Liver (tissue), 9 donors: ENCODE measurements around the gene HARS2. TPM values are rescaled to one million over a fixed set of nuclear protein-coding genes. Genes with fewer than 3 reads are reported as not detected.
A peak's percentile ranks its signal among the peaks of the same experiment; 100 is the strongest.

Experiments
- DNase-seq: peaks from one replicate; pipeline ENCODE4 v3.0.0-alpha.2; 2017; ENCODE audit warnings: low spot score
- H3K27ac ChIP-seq, 2 donors: one replicate each; pipeline ENCODE4 v1.7.0; 2013; ENCODE audit warnings: inconsistent platforms in 2 of 2, low read length in 2 of 2, control low read depth in 1 of 2, low read depth in 1 of 2, mild to moderate bottlenecking in 1 of 2
- H3K27me3 ChIP-seq, 4 donors: one replicate each; pipeline versions ENCODE4 v1.6.1 to v1.7.0; 2013; ENCODE audit warnings: low read length in 3 of 4, inconsistent platforms in 1 of 4, mild to moderate bottlenecking in 1 of 4, moderate library complexity in 1 of 4; ENCODE audit not compliant: control insufficient read depth in 4 of 4, insufficient read depth in 4 of 4
- H3K36me3 ChIP-seq, 4 donors: one replicate each; pipeline versions ENCODE4 v1.6.1 to v1.7.0; 2013; ENCODE audit warnings: low read length in 3 of 4, mild to moderate bottlenecking in 3 of 4, low read depth in 1 of 4, moderate library complexity in 1 of 4; ENCODE audit not compliant: control insufficient read depth in 4 of 4, insufficient read depth in 3 of 4
- H3K4me1 ChIP-seq, 4 donors: one replicate each; pipeline versions ENCODE4 v1.6.1 to v1.7.0; 2013; ENCODE audit warnings: low read length in 3 of 4, mild to moderate bottlenecking in 3 of 4, moderate library complexity in 1 of 4; ENCODE audit not compliant: control insufficient read depth in 4 of 4, insufficient read depth in 4 of 4
- H3K4me3 ChIP-seq, 3 donors: one replicate each; pipeline versions ENCODE4 v1.6.1 to v1.7.0; 2013; ENCODE audit warnings: low read length in 3 of 3, control low read depth in 1 of 3, low read depth in 1 of 3, mild to moderate bottlenecking in 1 of 3
- H3K9ac ChIP-seq, 2 donors: one replicate each; pipeline ENCODE4 v1.7.0; 2013; ENCODE audit warnings: low read length in 2 of 2, mild to moderate bottlenecking in 2 of 2, moderate library complexity in 2 of 2, control low read depth in 1 of 2, low read depth in 1 of 2
- H3K9me3 ChIP-seq, 4 donors: one replicate each; pipeline versions ENCODE4 v1.6.1 to v1.7.0; 2013; ENCODE audit warnings: low read length in 3 of 4; ENCODE audit not compliant: control insufficient read depth in 4 of 4
- ATF3 ChIP-seq: IDR thresholded peaks from 2 replicates; pipeline ENCODE4 v1.6.1; 2016; ENCODE audit warnings: antibody characterized with exemption
- CTCF ChIP-seq: fragments of 150-350 bp; IDR thresholded peaks from 2 replicates; pipeline ENCODE4 v1.5.1; 2017; ENCODE audit warnings: improper control_type of control experiment, low read depth, low read length; ENCODE audit not compliant: missing input control
- EGR1 ChIP-seq, 2 donors: IDR thresholded peaks; 2 replicates each; pipeline ENCODE4 v1.6.1; 2016 to 2018; ENCODE audit warnings: antibody characterized with exemption in 2 of 2, low read depth in 2 of 2
- FOXA1 ChIP-seq: IDR thresholded peaks from 2 replicates; pipeline ENCODE4 v1.6.1; 2016; ENCODE audit warnings: antibody characterized with exemption
- FOXA2 ChIP-seq: IDR thresholded peaks from 2 replicates; pipeline ENCODE4 v1.6.1; 2016; ENCODE audit warnings: antibody characterized with exemption
- GABPA ChIP-seq, 2 donors: IDR thresholded peaks in 1 of 2; conservative IDR thresholded peaks in 1 of 2; 2 replicates each; pipeline ENCODE4 v1.6.1; 2016; ENCODE audit warnings: antibody characterized with exemption in 2 of 2, mild to moderate bottlenecking in 1 of 2, moderate library complexity in 1 of 2
- HNF4A ChIP-seq, 2 donors: conservative IDR thresholded peaks; 2 replicates each; pipeline ENCODE4 v1.6.1; 2016; ENCODE audit warnings: antibody characterized with exemption in 2 of 2, mild to moderate bottlenecking in 2 of 2
- JUND ChIP-seq, 2 donors: IDR thresholded peaks; 2 replicates each; pipeline ENCODE4 v1.6.1; 2016; ENCODE audit warnings: antibody characterized with exemption in 2 of 2
- MAX ChIP-seq: IDR thresholded peaks from 2 replicates; pipeline ENCODE4 v1.6.1; 2016; ENCODE audit warnings: antibody characterized with exemption
- RAD21 ChIP-seq, 2 donors: IDR thresholded peaks; 2 replicates each; pipeline ENCODE4 v1.6.1; 2016; ENCODE audit warnings: antibody characterized with exemption in 2 of 2, mild to moderate bottlenecking in 2 of 2
- SP1 ChIP-seq: IDR thresholded peaks from 2 replicates; pipeline ENCODE4 v1.6.1; 2018; ENCODE audit warnings: antibody characterized with exemption, mild to moderate bottlenecking
- TAF1 ChIP-seq: conservative IDR thresholded peaks from 2 replicates; pipeline ENCODE4 v1.6.1; 2016; ENCODE audit warnings: antibody characterized with exemption, mild to moderate bottlenecking
- YY1 ChIP-seq: IDR thresholded peaks from 2 replicates; pipeline ENCODE4 v1.6.1; 2016; ENCODE audit warnings: antibody characterized with exemption, mild to moderate bottlenecking
- WGBS: extraction: QIAGEN DNeasy Blood & Tissue Kit; methylation state at CpG from one replicate; pipeline ENCODE4 v1.1.7; 2013; 5-methylcytosine and 5-hydroxymethylcytosine counted together
- polyA plus RNA-seq, 2 donors: library from polyadenylated mRNA; stranded (reverse) in 1 of 2; unstranded in 1 of 2; fragments of 200-250 nt in 1 of 2; fragments of >200 nt in 1 of 2; fragmentation: Nextera tagmentation in 1 of 2; extraction: Ambion mirVana in 1 of 2; gene quantifications; one replicate each; pipeline versions ENCODE4 v1.2.1 to v1.2.3, GENCODE V29; 2013 to 2015
- total RNA-seq, 2 donors: library from RNA; depleted of rRNA; stranded (reverse); fragments of >200 nt; gene quantifications; one replicate each; pipeline ENCODE4 v1.2.3, GENCODE V29; 2014
- donor health status: healthy.
- donor health status: healthy.
- donor health status: healthy.
- donor health status: healthy.
- donor health status: healthy.

HARS2 gene
- total and polyA plus RNA-seq, 4 donors = 8.6 to 16.3 (median 10.8) TPM

- TF ChIP-seq RAD21 (IDR thresholded peaks at IDR 0.05) = no peak
- no peak for TF ChIP-seq FOXA2
- no peak for TF ChIP-seq YY1
- TF ChIP-seq TAF1 = no peak
- no peak for TF ChIP-seq EGR1 (IDR thresholded peaks at IDR 0.05; ENCODE audit: low read depth in 2 of 2)
- no peak for TF ChIP-seq FOXA1
- no peak for TF ChIP-seq ATF3
- H3K9me3 ChIP-seq = no peaks in the 10 kb centered on the region
- H3K4me1 ChIP-seq = no peaks in the 10 kb centered on the region
- no peak overlapping the region for H3K9ac ChIP-seq
- no peak overlapping the region for H3K4me3 ChIP-seq
- H3K27me3 ChIP-seq = no peaks in the 10 kb centered on the region
- no peak overlapping the region for H3K27ac ChIP-seq
- 94% methylated on average over 3 of the region's 3 CpGs for WGBS
- H3K36me3 ChIP-seq = peaks cover 8 to 72% (median 29%) of the 10 kb centered on the region in 4 donors
- DNase-seq = no peak
Measured at GRCh38 chr5:140677947-140678346, 13.3 kb upstream of the HARS2 start.

GRCh38 chr5:140678993-140679392 lies 12.3 kb upstream of the HARS2 start:
- TF ChIP-seq YY1 (no peak), HNF4A (conservative IDR thresholded peaks at IDR 0.05) (no peak), SP1 (no peak), RAD21 (IDR thresholded peaks at IDR 0.05) (no peak), GABPA (IDR thresholded peaks at IDR 0.05 in 1 of 2, conservative IDR thresholded peaks at IDR 0.05 in 1 of 2) (no peak), JUND (IDR thresholded peaks at IDR 0.05) (no peak), EGR1 (IDR thresholded peaks at IDR 0.05; ENCODE audit: low read depth in 2 of 2) (no peak)
- Histone ChIP-seq H3K27ac (no peak overlapping the region), H3K4me1 (no peaks in the 10 kb centered on the region), H3K4me3 (no peak overlapping the region), H3K9me3 (no peaks in the 10 kb centered on the region), H3K9ac (no peak overlapping the region), H3K36me3 (peaks cover 7 to 65% (median 28%) of the 10 kb centered on the region in 4 donors), H3K27me3 (no peaks in the 10 kb centered on the region)
- no peak for DNase-seq
- 97% methylated on average over 7 of the region's 7 CpGs for WGBS

- Histone ChIP-seq H3K4me1 (peaks cover 6 to 23% (median 17%) of the 10 kb centered on the region in 4 donors), H3K4me3 (peak overlapping the region; percentile 80 to 98 (median 83)), H3K9ac (peak overlapping the region; percentile 71 to 74), H3K27ac (peak overlapping the region; percentile 65 to 71), H3K9me3 (no peaks in the 10 kb centered on the region), H3K36me3 (peaks cover under 1 to 22% (median 18%) of the 10 kb centered on the region in 4 donors), H3K27me3 (no peaks in the 10 kb centered on the region)
- WGBS = 58% methylated on average over 8 of the region's 8 CpGs
- no peak for DNase-seq
- TF ChIP-seq FOXA1 (no peak), FOXA2 (no peak), MAX (no peak), TAF1 (no peak), CTCF (no peak)
Measured at GRCh38 chr5:140690376-140690932, 801 bp upstream of the HARS2 start.
